Uterus (tissue), 4 donors: Measurements from ENCODE around the gene TRIO. TPM values are rescaled to one million over a fixed set of nuclear protein-coding genes. Genes with fewer than 3 reads are reported as not detected.

Experiments used
- DNase-seq, 2 donors: peaks; one replicate each; pipeline ENCODE4 v3.0.0-alpha.2; 2019 to 2020
- H3K27ac ChIP-seq, 2 donors: fragments of 200-600 bp; sonication (generic); 1 replicate in 1 of 2; 2 replicates in 1 of 2; pipeline ENCODE4 v1.5.1; 2016 to 2018
- H3K27me3 ChIP-seq, 2 donors: fragments of 200-600 bp; sonication (generic); one replicate each; pipeline ENCODE4 v1.5.1; 2018 to 2019; ENCODE audit warnings: control low read depth in 1 of 2
- H3K36me3 ChIP-seq, 2 donors: fragments of 200-600 bp; sonication (generic); one replicate each; pipeline ENCODE4 v1.5.1; 2019; ENCODE audit warnings: control low read depth in 1 of 2
- H3K4me1 ChIP-seq, 2 donors: fragments of 200-600 bp; sonication (generic); one replicate each; pipeline ENCODE4 v1.5.1; 2018 to 2019; ENCODE audit warnings: control low read depth in 1 of 2
- H3K4me3 ChIP-seq, 2 donors: fragments of 200-600 bp; sonication (generic); 1 replicate in 1 of 2; 2 replicates in 1 of 2; pipeline ENCODE4 v1.5.1; 2018 to 2019; ENCODE audit warnings: mild to moderate bottlenecking in 1 of 2
- H3K9me3 ChIP-seq, 2 donors: fragments of 200-600 bp; sonication (generic); one replicate each; pipeline ENCODE4 v1.5.1; 2019; ENCODE audit warnings: control low read depth in 1 of 2
- POLR2A ChIP-seq, 2 donors: fragments of 450-650 bp; IDR thresholded peaks; one replicate each; pipeline ENCODE4 v1.6.1; 2016; ENCODE audit warnings: antibody characterized with exemption in 2 of 2, mild to moderate bottlenecking in 1 of 2, moderate library complexity in 1 of 2
- intact Hi-C: fragments of 100-400 bp; cut with DNase I; formaldehyde crosslinking; loops from one replicate; pipeline ENCODE4 v1.15.1; 2023; ENCODE audit warnings: low total_unique reads
- total RNA-seq, 4 donors: library from RNA; depleted of rRNA in 3 of 4; stranded (reverse); fragments of >200 nt in 3 of 4; gene quantifications; one replicate each; pipeline versions ENCODE4 v1.1.0 to v1.2.4, GENCODE V29; 2014 to 2023
- TF ChIP-seq, protein P1 (sequence below), 4 experiments: fragments of 200-600 bp in 2 of 4; fragments of 450-650 bp in 2 of 4; sonication (generic) in 2 of 4; IDR thresholded peaks; one replicate each; pipeline ENCODE4 v1.5.1; 2016 to 2019; ENCODE audit warnings: antibody characterized with exemption in 4 of 4, mild to moderate bottlenecking in 2 of 4, moderate library complexity in 1 of 4
- donor health status: DM: yes; HTN: yes; CAD: no.

Gene TRIO
- total RNA-seq, 4 donors from 2014 or later = 93.5 to 234 (median 207) TPM

DNA sequence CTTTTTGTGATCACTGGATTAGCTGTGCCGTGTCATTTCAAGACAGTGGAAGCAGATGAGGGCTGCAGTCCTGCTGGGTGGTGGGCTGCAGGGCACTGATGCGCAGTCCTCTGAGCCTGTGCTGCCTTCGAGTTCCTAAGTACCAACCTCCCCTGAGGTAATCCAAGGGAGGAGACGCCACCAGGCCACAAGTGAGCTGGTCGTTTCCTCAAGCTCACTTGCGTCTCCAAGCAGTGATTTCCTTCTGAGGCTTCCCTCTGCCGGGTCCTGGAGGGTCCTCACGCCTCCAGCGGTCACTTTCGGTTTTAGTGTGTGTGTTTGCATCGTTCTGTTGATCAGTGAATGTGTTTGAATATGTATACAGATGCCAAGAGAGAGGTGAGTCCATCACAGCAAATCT, 115.7 kb downstream of the TRIO start:
- no peak for DNase-seq
- no peak overlapping the region for H3K4me3 ChIP-seq
- intact Hi-C loops = no loop called here
- TF ChIP-seq, protein P1, sequence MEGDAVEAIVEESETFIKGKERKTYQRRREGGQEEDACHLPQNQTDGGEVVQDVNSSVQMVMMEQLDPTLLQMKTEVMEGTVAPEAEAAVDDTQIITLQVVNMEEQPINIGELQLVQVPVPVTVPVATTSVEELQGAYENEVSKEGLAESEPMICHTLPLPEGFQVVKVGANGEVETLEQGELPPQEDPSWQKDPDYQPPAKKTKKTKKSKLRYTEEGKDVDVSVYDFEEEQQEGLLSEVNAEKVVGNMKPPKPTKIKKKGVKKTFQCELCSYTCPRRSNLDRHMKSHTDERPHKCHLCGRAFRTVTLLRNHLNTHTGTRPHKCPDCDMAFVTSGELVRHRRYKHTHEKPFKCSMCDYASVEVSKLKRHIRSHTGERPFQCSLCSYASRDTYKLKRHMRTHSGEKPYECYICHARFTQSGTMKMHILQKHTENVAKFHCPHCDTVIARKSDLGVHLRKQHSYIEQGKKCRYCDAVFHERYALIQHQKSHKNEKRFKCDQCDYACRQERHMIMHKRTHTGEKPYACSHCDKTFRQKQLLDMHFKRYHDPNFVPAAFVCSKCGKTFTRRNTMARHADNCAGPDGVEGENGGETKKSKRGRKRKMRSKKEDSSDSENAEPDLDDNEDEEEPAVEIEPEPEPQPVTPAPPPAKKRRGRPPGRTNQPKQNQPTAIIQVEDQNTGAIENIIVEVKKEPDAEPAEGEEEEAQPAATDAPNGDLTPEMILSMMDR (IDR thresholded peaks at IDR 0.05) = no peak
- TF ChIP-seq POLR2A (IDR thresholded peaks at IDR 0.05) = no peak
- no peaks in the 10 kb centered on the region for H3K27me3 ChIP-seq
- no peaks in the 10 kb centered on the region for H3K36me3 ChIP-seq
- no peaks in the 10 kb centered on the region for H3K9me3 ChIP-seq
- H3K27ac ChIP-seq = peak overlapping the region; percentile 39 to 45
- H3K4me1 ChIP-seq = peaks cover 5 to 17% of the 10 kb centered on the region in 2 donors

DNA sequence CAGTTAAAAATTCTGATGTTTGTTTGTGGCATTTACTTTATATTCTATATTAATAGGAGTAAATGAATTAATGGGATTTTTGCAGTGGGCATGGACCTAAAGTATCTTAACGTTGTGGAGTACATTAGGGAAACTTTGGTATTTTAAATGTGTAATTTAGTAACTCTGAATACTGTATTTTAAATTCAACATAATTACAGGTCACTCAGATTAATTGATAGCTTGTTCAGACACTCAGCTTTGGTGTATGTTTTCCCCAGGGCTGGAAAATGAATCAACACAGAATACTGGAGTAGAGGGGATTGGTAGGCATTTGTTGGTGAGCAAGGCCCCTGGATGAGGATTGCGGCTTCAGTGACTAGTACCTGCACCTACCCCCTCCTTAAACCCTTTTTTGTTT, 117.5 kb downstream of the TRIO start:
- no peak overlapping the region for H3K4me3 ChIP-seq
- H3K27ac ChIP-seq = no peak overlapping the region
- TF ChIP-seq, protein P1 (IDR thresholded peaks at IDR 0.05) = no peak
- no peak for TF ChIP-seq POLR2A (IDR thresholded peaks at IDR 0.05)
- H3K4me1 ChIP-seq = peaks cover 5 to 20% of the 10 kb centered on the region in 2 donors
- no peaks in the 10 kb centered on the region for H3K27me3 ChIP-seq
- no peaks in the 10 kb centered on the region for H3K36me3 ChIP-seq
- no peak for DNase-seq
- intact Hi-C loops = no loop called here
- no peaks in the 10 kb centered on the region for H3K9me3 ChIP-seq

DNA sequence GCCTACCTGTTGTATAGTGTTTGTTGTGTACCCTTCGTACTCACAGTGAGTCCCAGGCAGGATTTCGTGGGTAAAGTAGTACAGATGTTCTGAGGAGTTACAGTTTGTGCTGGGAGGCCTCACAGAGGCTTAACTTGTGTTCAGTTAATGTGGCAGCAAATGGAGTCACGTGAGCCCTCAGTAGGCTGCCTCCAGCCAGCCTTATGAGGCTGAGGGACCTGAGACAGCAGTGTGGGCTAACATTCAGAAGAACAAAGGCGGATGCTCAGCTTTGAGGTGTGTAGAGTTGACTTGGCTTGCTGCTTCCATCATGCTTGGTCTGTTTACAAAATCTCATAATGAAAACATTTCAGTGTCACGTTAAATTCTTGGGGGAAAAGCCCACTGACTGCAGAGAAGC, 118.1 kb downstream of the TRIO start:
- no peak for DNase-seq
- Histone ChIP-seq H3K27ac (no peak overlapping the region), H3K4me1 (peaks cover 5 to 23% of the 10 kb centered on the region in 2 donors), H3K36me3 (no peaks in the 10 kb centered on the region), H3K27me3 (no peaks in the 10 kb centered on the region), H3K9me3 (no peaks in the 10 kb centered on the region), H3K4me3 (no peak overlapping the region)
- intact Hi-C loops = no loop called here
- TF ChIP-seq, protein P1 (IDR thresholded peaks at IDR 0.05) = no peak
- no peak for TF ChIP-seq POLR2A (IDR thresholded peaks at IDR 0.05)

DNA sequence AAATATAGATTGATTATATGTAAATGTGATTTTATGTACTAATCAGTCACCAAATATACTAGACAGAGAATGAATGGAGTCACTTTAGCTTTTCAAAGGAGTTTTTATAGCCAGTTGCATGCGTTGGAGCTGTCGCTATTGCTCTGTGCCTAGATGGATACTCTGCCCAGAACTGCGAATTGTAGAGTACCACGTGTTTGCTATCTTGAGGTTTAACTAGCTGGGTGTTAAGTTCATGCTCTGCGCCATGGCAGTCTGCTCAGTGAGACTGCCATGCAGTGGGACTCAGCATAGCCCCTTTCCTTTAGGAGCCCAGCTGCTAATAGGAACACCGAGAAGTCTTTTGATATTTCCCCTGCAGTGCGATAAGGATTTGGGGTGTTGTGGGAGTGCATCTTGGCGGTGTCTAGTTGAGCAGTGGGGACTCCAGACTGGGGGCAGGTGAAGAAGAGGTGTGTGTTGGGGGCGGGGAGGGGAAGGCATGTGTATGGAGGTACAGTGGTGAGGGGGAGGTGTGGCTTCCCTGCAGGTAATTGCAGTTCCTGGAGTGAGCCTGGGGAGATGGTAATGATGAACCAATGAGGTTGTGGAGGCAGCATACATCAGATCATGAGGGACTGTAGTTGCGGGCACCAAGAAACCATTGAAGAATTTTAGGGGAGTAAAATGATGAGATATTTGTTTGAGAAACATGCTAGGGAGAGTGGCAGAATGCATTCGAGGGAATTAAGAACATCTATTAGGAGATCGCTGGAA, 118.9 kb downstream of the TRIO start:
- no peak overlapping the region for H3K27ac ChIP-seq
- H3K4me1 ChIP-seq = peaks cover 1 to 21% of the 10 kb centered on the region in 2 donors
- intact Hi-C loops = no loop called here

DNA sequence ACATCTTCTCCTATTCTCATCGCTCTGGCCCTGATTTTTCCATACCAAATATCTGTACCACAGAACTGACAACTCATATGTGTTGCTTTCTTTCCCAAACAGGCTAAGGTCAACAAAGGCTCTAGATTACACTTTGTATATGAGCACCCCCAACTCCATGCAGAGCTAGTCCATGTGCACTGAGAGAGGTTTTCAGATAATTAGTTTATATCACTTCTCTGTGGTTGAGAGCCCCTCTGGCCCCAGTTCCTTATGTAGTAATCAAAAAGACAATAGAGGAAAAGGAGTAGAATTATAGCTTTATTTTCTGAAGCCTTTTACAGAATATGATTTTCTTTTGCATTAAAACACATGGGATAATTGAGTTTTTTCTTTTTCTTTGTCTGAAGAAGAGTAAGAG, 120.0 kb downstream of the TRIO start:
- peaks cover under 1 to 12% of the 10 kb centered on the region in 2 donors for H3K4me1 ChIP-seq
- H3K27ac ChIP-seq = peak overlapping the region in 1 of 2 donors; percentile 60
- H3K4me3 ChIP-seq = no peak overlapping the region

More for the DNA sequence above, 118.9 kb downstream of the TRIO start:
- DNase-seq = no peak
- TF ChIP-seq POLR2A (IDR thresholded peaks at IDR 0.05) = no peak
- TF ChIP-seq, protein P1 (IDR thresholded peaks at IDR 0.05) = no peak
- Histone ChIP-seq H3K4me3 (no peak overlapping the region), H3K27me3 (no peaks in the 10 kb centered on the region), H3K36me3 (no peaks in the 10 kb centered on the region), H3K9me3 (no peaks in the 10 kb centered on the region)

More for the DNA sequence above, 120.0 kb downstream of the TRIO start:
- no peaks in the 10 kb centered on the region for H3K27me3 ChIP-seq
- intact Hi-C loops = no loop called here
- TF ChIP-seq, protein P1 (IDR thresholded peaks at IDR 0.05) = no peak
- TF ChIP-seq POLR2A (IDR thresholded peaks at IDR 0.05) = no peak
- no peaks in the 10 kb centered on the region for H3K36me3 ChIP-seq
- DNase-seq = no peak
- H3K9me3 ChIP-seq = no peaks in the 10 kb centered on the region
